Measurements from ENCODE around the gene FBXW12.

- TF ChIP-seq CTCF (IDR thresholded peaks at IDR 0.05 in 8 of 11, conservative IDR thresholded peaks at IDR 0.05 in 3 of 11), result no peak
- no peak for TF ChIP-seq POLR2A (IDR thresholded peaks at IDR 0.05)
- TF ChIP-seq POLR2AphosphoS5 (IDR thresholded peaks at IDR 0.05), result no peak
These were observed 62.7 kb downstream of the FBXW12 start for GRCh38 chr3:48434591-48435222.
